Panc1 (cell line): ENCODE results near the gene PACC1. TPM values are rescaled to one million over a fixed set of nuclear protein-coding genes. Genes with fewer than 3 reads are reported as not detected.

Experiments used
- ATAC-seq: fragments of 200-7000 bp; cut with Tn5 transposase; 2 replicates; pipeline ENCODE4 v1.9.1; 2020; ENCODE audit warnings: mild to moderate bottlenecking, moderate library complexity
- BruUV-seq: library from RNA; stranded (reverse); fragments of 400-500 nt; replicated peaks from 2 replicates; lab custom pipeline; 2021; lab: Mats Ljungman, UMichigan
- CTCF ChIA-PET: fragments of 300-600 bp; sonication (Branson Sonifier 250); formaldehyde crosslinking; loops from one replicate; lab custom pipeline; 2022; ENCODE audit warnings: antibody characterized with exemption; lab: Charles Lee
- POLR2A ChIA-PET: fragments of 300-600 bp; sonication (Branson Sonifier 250); formaldehyde crosslinking; loops from one replicate; lab custom pipeline; 2022; ENCODE audit warnings: antibody characterized with exemption; lab: Charles Lee
- DNase-seq: peaks from one replicate; pipeline ENCODE4 v3.0.0-alpha.2; 2010; ENCODE audit warnings: low read depth, low spot score
- H3K27ac ChIP-seq: 2 replicates; pipeline ENCODE4 v1.5.1; 2011; ENCODE audit warnings: mild to moderate bottlenecking, low read length, inconsistent platforms
- H3K27me3 ChIP-seq: fragments of 200-500 bp; sonication (Bioruptor generic); 2 replicates; pipeline ENCODE4 v1.6.0; 2014; ENCODE audit warnings: low read length, inconsistent platforms; ENCODE audit not compliant: control insufficient read depth, insufficient read depth
- H3K36me3 ChIP-seq: fragments of 200-500 bp; sonication (Bioruptor generic); 2 replicates; pipeline ENCODE4 v1.5.1; 2014; ENCODE audit warnings: inconsistent platforms, mild to moderate bottlenecking, low read length, moderate library complexity; ENCODE audit not compliant: control insufficient read depth, insufficient read depth
- H3K4me1 ChIP-seq: 2 replicates; pipeline ENCODE4 v1.5.1; 2011; ENCODE audit warnings: inconsistent platforms, mild to moderate bottlenecking, low read length, moderate library complexity; ENCODE audit not compliant: control insufficient read depth, insufficient read depth
- H3K4me3 ChIP-seq, 2 experiments: 2 replicates each; pipeline ENCODE4 v1.5.1; 2011 to 2012; ENCODE audit warnings: low read depth in 2 of 2, low read length in 2 of 2, mild to moderate bottlenecking in 2 of 2, inconsistent platforms in 1 of 2, moderate library complexity in 1 of 2
- H3K9me3 ChIP-seq: fragments of 200-500 bp; sonication (Bioruptor generic); 2 replicates; pipeline ENCODE4 v1.5.1; 2014; ENCODE audit warnings: low read depth, mild to moderate bottlenecking, inconsistent platforms, low read length, moderate library complexity; ENCODE audit not compliant: control insufficient read depth, insufficient read depth
- POLR2AphosphoS5 ChIP-seq: IDR thresholded peaks from 2 replicates; pipeline ENCODE4 v1.6.1; 2012; ENCODE audit warnings: mild to moderate bottlenecking, low read depth, low read length, moderate library complexity
- REST ChIP-seq, 2 experiments: IDR thresholded peaks; 2 replicates each; pipeline ENCODE4 v1.6.1; 2011 to 2012; ENCODE audit warnings: low read depth in 2 of 2, control low read depth in 1 of 2, low read length in 1 of 2, mild to moderate bottlenecking in 1 of 2, moderate library complexity in 1 of 2; ENCODE audit not compliant: insufficient read depth in 1 of 2
- SIN3A ChIP-seq: IDR thresholded peaks from 2 replicates; pipeline ENCODE4 v1.6.1; 2012; ENCODE audit warnings: low read depth, mild to moderate bottlenecking, low read length, moderate library complexity, borderline replicate concordance; ENCODE audit not compliant: insufficient read depth
- TCF7L2 ChIP-seq: IDR thresholded peaks from 2 replicates; pipeline ENCODE4 v1.6.1; 2011; ENCODE audit warnings: mild to moderate bottlenecking, low read depth, low read length, inconsistent platforms
- in situ Hi-C: cut with HindIII; loops from 2 replicates; pipeline ENCODE4 v1.10.0; 2016; ENCODE audit warnings: low sequenced_read_pairs, low pct_unique_long_range_greater_than_20kb
- intact Hi-C: fragments of 100-400 bp; cut with micrococcal nuclease; formaldehyde crosslinking; loops from one replicate; pipeline ENCODE4 v1.10.0; 2022; ENCODE audit not compliant: unreplicated experiment
- total RNA-seq: library from RNA; stranded (reverse); gene quantifications from one replicate; pipeline ENCODE4 v1.2.1, GENCODE V29; 2021; ENCODE audit not compliant: unreplicated experiment
- TF ChIP-seq, protein P1 (sequence below): fragments of 450-650 bp; IDR thresholded peaks from 2 replicates; pipeline ENCODE4 v1.5.1; 2017; ENCODE audit warnings: mild to moderate bottlenecking

PACC1 gene
- total RNA-seq, 1 experiment from 2014 or later = 11.5 TPM

DNA sequence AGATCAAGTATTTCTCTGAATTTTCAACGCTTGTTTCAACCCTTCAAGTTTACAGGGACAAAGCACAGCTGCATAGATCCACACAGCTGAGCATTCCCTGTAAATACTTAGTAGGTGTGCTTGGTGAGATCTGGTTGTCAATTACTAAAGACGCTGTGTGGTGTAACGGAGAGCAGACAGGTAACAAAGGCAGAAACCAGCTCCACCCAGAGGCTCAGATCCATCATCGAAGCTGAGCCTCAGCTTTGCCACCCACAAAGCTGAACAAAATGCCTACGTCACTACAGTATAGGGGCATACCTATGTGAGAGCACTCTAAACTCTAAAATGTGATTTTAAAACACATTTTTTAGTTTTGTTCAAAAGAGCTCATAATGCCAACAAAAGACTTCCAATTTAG lies 38.7 kb downstream of the PACC1 start:
- in situ Hi-C loops = no loop called here
- ChIA-PET CTCF (interaction anchor here (0.5 to 1.8 kb wide), 2 partner anchors 80 to 313 kb away, joined by 3 to 8 read pairs; no protein-coding TSS in a partner anchor), POLR2A (interaction anchor here (0.6 kb wide), 3 partner anchors 69 to 340 kb away, joined by 3 to 10 read pairs (median 3); partner anchors contain the start of gene ATF3)

GRCh38 chr1:212368073-212368484 lies 46.6 kb downstream of the PACC1 start:
- POLR2A ChIA-PET = interaction anchor here (0.7 kb wide), 1 partner anchor 733 kb away, joined by 6 read pairs; no protein-coding TSS in a partner anchor
- TF ChIP-seq POLR2AphosphoS5 (no peak), SIN3A (no peak)
- TF ChIP-seq, protein P1, sequence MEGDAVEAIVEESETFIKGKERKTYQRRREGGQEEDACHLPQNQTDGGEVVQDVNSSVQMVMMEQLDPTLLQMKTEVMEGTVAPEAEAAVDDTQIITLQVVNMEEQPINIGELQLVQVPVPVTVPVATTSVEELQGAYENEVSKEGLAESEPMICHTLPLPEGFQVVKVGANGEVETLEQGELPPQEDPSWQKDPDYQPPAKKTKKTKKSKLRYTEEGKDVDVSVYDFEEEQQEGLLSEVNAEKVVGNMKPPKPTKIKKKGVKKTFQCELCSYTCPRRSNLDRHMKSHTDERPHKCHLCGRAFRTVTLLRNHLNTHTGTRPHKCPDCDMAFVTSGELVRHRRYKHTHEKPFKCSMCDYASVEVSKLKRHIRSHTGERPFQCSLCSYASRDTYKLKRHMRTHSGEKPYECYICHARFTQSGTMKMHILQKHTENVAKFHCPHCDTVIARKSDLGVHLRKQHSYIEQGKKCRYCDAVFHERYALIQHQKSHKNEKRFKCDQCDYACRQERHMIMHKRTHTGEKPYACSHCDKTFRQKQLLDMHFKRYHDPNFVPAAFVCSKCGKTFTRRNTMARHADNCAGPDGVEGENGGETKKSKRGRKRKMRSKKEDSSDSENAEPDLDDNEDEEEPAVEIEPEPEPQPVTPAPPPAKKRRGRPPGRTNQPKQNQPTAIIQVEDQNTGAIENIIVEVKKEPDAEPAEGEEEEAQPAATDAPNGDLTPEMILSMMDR = peak; percentile 88
- DNase-seq (peak; percentile 42), ATAC-seq (peak; percentile 97)
- Histone ChIP-seq H3K9me3 (no peaks in the 10 kb centered on the region), H3K4me1 (no peaks in the 10 kb centered on the region), H3K27ac (no peak overlapping the region), H3K36me3 (peaks cover 2% of the 10 kb centered on the region; the same call in 1 of the 2 replicates), H3K4me3 (no peak overlapping the region), H3K27me3 (no peaks in the 10 kb centered on the region)
- BruUV-seq = no TSS peak
- in situ Hi-C loops = no loop called here
- intact Hi-C loops = loop anchor here (2.0 kb wide), 1 partner anchor 305 kb away; no protein-coding TSS in a partner anchor
- CTCF ChIA-PET = interaction anchor here (1.1 to 1.8 kb wide), 2 partner anchors 88 to 332 kb away, joined by 3 to 6 read pairs; partner anchors contain the start of genes DTL and INTS7

More for the DNA sequence above, 38.7 kb downstream of the PACC1 start:
- H3K27me3 ChIP-seq = no peaks in the 10 kb centered on the region
- no peak for TF ChIP-seq SIN3A
- H3K4me1 ChIP-seq = no peaks in the 10 kb centered on the region
- H3K9me3 ChIP-seq = no peaks in the 10 kb centered on the region
- intact Hi-C loops = no loop called here
- H3K27ac ChIP-seq = no peak overlapping the region
- no peak overlapping the region for H3K4me3 ChIP-seq
- no peaks in the 10 kb centered on the region for H3K36me3 ChIP-seq
- DNase-seq (no peak), ATAC-seq (no peak)
- no TSS peak for BruUV-seq

- DNase-seq (no peak), ATAC-seq (peak; percentile 85)
- H3K27me3 ChIP-seq = no peaks in the 10 kb centered on the region
- CTCF ChIA-PET = interaction anchor here (1.1 to 1.8 kb wide), 2 partner anchors 88 to 332 kb away, joined by 3 to 6 read pairs; partner anchors contain the start of genes DTL and INTS7
- H3K36me3 ChIP-seq = peaks cover 2% of the 10 kb centered on the region; the same call in 1 of the 2 replicates
- no peaks in the 10 kb centered on the region for H3K4me1 ChIP-seq
- no peak for TF ChIP-seq POLR2AphosphoS5
- TF ChIP-seq, protein P1 = no peak
- no peak for TF ChIP-seq REST (IDR thresholded peaks at IDR 0.05; ENCODE audit: insufficient read depth in 1 of 2, low read depth in 2 of 2, low read length in 1 of 2)
- TF ChIP-seq TCF7L2 = no peak
- no peak for TF ChIP-seq SIN3A
- BruUV-seq = no TSS peak
- no peak overlapping the region for H3K27ac ChIP-seq
- in situ Hi-C loops (no loop called here), intact Hi-C loops (loop anchor here (2.0 kb wide), 1 partner anchor 305 kb away; no protein-coding TSS in a partner anchor)
- no peak overlapping the region for H3K4me3 ChIP-seq
- POLR2A ChIA-PET = no interaction called here
- no peaks in the 10 kb centered on the region for H3K9me3 ChIP-seq
Measured at GRCh38 chr1:212367474-212368072, 47.1 kb downstream of the PACC1 start.
